Stimulated activated CD4-positive, alpha-beta T cell treated with anti-CD3 and anti-CD28 coated beads, Interleukin-4, amount 100 ng/mL, for 1 hour (primary cell): ENCODE results near the gene ZNF865.

ENCODE experiments used
- DNase-seq: peaks from one replicate; pipeline ENCODE4 v3.0.0-alpha.2; 2020

ZNF865 gene

DNA sequence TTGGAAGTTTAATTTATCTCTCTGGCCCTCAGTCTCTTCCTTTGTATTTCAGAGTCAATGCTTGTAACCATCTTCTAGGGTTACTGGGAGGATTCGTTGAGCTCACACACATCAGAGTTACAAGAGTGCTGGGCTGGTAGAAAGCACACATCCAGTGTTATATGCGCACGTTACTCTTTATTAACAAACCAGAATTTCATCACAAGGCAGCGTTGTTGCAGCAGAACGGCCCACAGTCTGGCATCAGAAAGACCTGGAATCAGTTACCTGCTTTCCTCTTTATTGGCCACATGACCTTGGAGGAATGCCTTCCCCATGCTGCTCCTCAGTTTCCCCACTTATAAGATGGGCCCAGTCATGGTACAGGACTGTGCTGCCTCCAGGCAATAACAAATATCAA, 3.9 kb downstream of the ZNF865 start:
- no peak for DNase-seq

- no peak for DNase-seq
These were observed 6.0 kb downstream of the ZNF865 start for GRCh38 chr19:55611300-55611982.

- DNase-seq, result no peak
These were observed 6.7 kb downstream of the ZNF865 start for GRCh38 chr19:55611983-55612645.

DNA sequence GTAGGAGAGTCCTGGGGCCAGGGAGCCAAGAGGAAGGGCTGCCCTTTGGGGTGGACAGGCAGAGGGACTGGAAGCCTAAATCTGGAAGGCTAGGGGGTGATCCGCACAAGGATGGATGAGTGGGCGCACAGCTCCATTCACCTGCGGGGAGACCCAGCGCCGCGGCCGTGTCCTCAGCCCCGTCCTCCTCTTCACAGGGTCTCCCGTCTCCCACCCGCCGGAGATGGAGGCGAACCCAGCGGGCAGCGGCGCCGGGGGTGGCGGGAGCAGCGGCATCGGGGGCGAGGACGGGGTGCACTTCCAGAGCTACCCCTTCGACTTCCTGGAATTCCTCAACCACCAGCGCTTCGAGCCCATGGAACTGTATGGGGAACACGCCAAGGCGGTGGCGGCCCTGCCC, 7.9 kb downstream of the ZNF865 start:
- DNase-seq, result no peak

DNA sequence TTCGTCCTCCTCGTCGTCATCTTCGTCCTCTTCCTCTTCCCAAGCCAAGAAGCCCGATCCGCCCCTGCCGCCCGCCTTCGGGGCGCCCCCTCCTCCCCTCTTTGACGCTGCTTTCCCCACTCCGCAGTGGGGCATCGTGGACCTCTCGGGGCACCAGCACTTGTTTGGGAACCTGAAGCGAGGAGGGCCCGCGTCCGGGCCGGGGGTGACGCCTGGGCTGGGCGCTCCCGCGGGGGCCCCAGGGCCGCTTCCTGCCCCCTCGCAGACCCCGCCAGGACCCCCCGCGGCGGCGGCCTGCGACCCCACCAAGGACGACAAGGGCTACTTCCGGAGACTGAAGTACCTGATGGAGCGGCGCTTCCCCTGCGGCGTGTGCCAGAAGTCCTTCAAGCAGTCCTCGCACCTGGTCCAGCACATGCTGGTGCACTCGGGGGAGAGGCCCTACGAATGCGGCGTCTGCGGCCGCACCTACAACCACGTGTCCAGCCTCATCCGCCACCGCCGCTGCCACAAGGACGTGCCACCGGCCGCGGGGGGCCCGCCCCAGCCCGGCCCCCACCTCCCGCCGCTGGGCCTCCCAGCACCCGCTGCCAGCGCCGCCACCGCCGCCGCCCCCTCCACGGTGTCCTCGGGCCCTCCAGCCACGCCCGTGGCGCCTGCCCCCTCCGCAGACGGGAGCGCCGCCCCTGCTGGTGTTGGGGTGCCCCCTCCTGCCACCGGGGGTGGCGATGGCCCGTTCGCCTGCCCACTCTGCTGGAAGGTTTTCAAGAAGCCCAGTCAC, 8.7 kb downstream of the ZNF865 start:
- DNase-seq, result no peak

- DNase-seq, result no peak
These were observed 9.5 kb downstream of the ZNF865 start for GRCh38 chr19:55614711-55615542.

DNA sequence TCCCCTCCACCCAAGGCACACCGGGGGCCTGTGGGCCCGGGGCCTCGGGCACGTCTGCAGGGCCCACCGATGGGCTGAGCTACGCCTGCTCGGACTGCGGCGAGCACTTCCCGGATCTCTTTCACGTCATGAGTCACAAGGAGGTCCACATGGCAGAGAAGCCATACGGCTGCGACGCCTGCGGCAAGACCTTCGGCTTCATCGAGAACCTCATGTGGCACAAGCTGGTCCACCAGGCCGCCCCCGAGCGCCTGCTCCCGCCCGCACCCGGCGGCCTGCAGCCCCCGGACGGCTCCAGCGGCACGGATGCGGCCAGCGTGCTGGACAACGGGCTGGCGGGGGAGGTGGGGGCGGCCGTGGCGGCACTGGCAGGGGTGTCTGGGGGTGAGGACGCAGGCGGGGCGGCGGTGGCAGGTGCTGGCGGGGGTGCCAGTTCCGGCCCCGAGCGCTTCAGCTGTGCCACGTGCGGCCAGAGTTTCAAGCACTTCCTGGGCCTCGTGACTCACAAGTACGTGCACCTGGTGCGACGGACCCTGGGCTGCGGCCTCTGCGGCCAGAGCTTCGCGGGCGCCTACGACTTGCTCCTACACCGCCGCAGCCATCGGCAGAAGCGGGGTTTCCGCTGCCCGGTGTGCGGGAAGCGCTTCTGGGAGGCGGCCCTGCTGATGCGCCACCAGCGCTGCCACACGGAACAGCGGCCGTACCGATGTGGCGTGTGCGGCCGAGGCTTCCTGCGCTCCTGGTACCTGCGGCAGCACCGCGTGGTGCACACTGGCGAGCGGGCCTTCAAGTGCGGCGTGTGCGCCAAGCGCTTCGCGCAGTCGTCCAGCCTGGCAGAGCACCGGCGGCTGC, 10.3 kb downstream of the ZNF865 start:
- DNase-seq, result no peak

- no peak for DNase-seq
These were observed 11.0 kb downstream of the ZNF865 start for GRCh38 chr19:55616395-55616875.

DNA sequence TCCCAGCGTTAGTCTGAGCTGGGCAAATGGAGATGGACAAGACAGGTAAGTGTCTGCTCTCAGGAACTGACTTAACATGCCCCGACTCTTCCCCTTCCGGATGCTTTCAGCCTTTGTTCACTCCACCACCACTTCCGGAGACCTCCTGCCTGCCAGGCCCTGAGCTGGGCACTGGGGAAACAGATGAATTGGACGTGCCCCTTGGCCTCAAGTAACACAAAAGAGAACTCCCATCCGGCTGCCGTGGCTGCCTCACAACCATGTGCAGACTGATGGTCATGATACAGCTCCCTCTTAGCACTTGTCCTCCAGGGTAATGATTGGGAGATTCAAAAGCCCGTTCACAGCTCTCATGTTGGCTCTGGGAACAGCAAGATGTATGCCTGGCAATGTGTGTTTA, 12.0 kb downstream of the ZNF865 start:
- DNase-seq, result no peak

DNA sequence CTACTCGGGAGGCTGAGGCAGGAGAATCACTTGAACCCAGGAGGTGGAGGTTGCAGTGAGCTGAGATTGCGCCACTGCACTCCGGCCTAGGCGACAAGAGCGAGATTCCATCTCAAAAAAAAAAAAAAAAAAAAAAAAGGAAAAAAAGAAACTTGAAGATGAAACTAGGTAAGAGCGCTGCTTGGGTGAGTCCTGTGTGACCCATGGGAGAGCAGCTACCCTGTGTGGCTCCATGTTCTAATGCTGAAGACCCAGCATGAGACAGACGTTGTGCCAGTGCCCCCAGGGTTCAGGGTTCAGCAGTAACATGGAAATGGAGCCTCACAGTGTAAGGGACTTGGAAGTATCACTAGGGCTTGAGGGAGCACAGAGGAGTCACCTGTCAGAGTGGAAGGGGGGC, 13.0 kb downstream of the ZNF865 start:
- no peak for DNase-seq

DNA sequence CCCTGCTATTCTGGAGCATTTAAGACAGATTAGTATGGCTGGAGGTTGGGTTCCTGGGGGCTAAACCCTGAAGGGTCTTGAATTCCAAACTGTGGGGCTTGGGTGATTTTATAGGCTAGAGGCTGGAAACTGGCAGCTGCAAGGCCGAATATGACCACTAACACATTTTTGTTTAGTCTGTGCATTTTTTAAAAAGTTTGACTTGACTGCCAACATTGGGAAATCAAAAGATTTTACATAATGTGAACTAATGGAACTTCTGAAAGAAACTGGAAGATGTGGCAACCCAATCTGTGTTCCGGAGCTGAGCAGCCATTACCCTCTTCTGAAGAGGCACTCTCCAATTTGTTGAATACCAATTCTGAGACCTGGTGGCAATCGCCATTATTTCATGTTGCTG, 13.8 kb downstream of the ZNF865 start:
- no peak for DNase-seq

- DNase-seq, result no peak
These were observed 15.2 kb downstream of the ZNF865 start for GRCh38 chr19:55620410-55621204.

DNA sequence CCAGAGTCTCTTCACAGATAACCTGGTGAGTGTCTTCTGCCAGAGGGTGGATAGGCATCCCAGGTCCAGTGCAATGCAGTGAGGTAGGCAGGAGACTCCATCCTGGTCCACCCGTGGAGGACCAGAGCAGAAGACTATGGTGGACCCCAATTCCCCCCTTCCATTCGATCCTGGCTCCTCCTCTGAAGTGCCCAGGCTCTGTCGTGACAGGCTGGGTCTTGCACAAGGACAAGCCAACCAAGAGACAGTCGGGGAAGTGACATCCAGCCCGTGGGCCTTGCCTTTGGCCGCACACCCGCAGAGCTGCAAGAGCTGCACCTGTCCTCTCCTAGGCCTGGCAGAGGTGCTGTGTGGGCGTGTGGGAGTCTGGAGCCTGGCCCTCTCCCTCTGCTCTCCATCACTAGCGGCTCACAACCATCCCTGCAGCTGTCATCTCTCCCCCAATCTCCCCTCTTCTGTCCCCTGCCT, 15.8 kb downstream of the ZNF865 start:
- DNase-seq, result no peak

- no peak for DNase-seq
These were observed 16.3 kb downstream of the ZNF865 start for GRCh38 chr19:55621673-55622231.

GRCh38 chr19:55622242-55622969, 17.0 kb downstream of the ZNF865 start:
- DNase-seq, result no peak

GRCh38 chr19:55623130-55623529, 17.7 kb downstream of the ZNF865 start:
- no peak for DNase-seq

GRCh38 chr19:55623561-55623960, 18.1 kb downstream of the ZNF865 start:
- DNase-seq, result no peak

GRCh38 chr19:55624109-55625003, 18.9 kb downstream of the ZNF865 start, which contains the start of gene ZNF784:
TSS of gene ZNF784 (minus strand) at chr19:55624566. CDS start at chr19:55624561, 5 bp downstream.
- DNase-seq, result peak; percentile 94

DNA sequence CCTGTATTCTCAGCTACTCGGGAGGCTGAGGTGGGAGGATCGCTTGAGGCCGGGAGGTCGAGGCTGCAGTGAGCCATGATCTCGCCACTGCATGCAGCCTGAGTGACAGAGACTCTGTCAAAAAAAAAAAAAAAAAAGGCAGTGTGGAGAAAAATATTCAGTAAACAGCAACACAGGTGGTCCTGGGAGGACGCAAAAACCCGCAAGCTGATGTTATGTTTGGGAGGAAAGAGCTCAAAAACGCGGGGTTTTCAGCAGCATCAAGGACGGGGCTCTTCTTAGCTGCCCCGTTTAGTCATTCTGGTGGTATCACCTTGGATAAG, 19.5 kb downstream of the ZNF865 start:
- DNase-seq, result no peak
